GM12878 (cell line): ENCODE measurements around the gene TRRAP. TPM values are rescaled to one million over a fixed set of nuclear protein-coding genes. Genes with fewer than 3 reads are reported as not detected.

ENCODE experiments used
- ATAC-seq: fragments of 200-7000 bp; cut with Tn5 transposase; 3 replicates; pipeline ENCODE4 v1.9.1; 2020; ENCODE audit warnings: mild to moderate bottlenecking, moderate library complexity
- BruUV-seq: library from RNA; stranded (reverse); fragments of 400-500 nt; replicated peaks from 2 replicates; lab custom pipeline; 2021; lab: Mats Ljungman, UMichigan
- CTCF ChIA-PET: fragments of 300-600 bp; sonication (Branson Sonifier 250); formaldehyde crosslinking; extraction: SDS; loops from one replicate; lab custom pipeline; 2021; ENCODE audit warnings: inconsistent platforms; lab: Yijun Ruan, JAX
- POLR2A ChIA-PET: fragments of 350-600 bp; formaldehyde crosslinking; extraction: SDS; loops from one replicate; lab custom pipeline; 2021; ENCODE audit warnings: inconsistent platforms; lab: Charles Lee
- RAD21 ChIA-PET: fragments of 300-600 bp; sonication (Branson Sonifier 250); formaldehyde crosslinking; loops from one replicate; lab custom pipeline; 2023; ENCODE audit warnings: antibody characterized with exemption; ENCODE audit not compliant: unreplicated experiment; lab: Charles Lee
- SMC1A ChIA-PET: fragments of 300-600 bp; sonication (Branson Sonifier 250); formaldehyde crosslinking; loops from one replicate; lab custom pipeline; 2023; ENCODE audit not compliant: unreplicated experiment, uncharacterized antibody; lab: Charles Lee
- DNase-seq: peaks from one replicate; pipeline ENCODE4 v3.0.0-alpha.2; 2011; ENCODE audit warnings: low read depth, low spot score
- FAIRE-seq: peaks from 3 replicates; lab custom pipeline; 2011; peaks lifted over from hg19 to GRCh38; lab: Jason Lieb, UNC
- H2AFZ ChIP-seq: 2 replicates; pipeline ENCODE4 v1.6.0; 2011; ENCODE audit warnings: low read depth, low read length, control low read depth; ENCODE audit not compliant: control insufficient read depth
- H3K27ac ChIP-seq: 2 replicates; pipeline ENCODE4 v1.5.1; 2011; ENCODE audit warnings: control low read depth; ENCODE audit not compliant: control insufficient read depth, insufficient read depth
- H3K27me3 ChIP-seq, 2 experiments: replicated peaks in 1 of 2; 2 replicates each; pipeline versions ENCODE4 v1.6.0 to v1.6.1; 2011; ENCODE audit warnings: low read length in 1 of 2; ENCODE audit not compliant: control insufficient read depth in 2 of 2, insufficient read depth in 2 of 2
- H3K36me3 ChIP-seq, 2 experiments: 2 replicates each; pipeline ENCODE4 v1.5.1; 2011; ENCODE audit warnings: low read length in 1 of 2; ENCODE audit not compliant: control insufficient read depth in 2 of 2, insufficient read depth in 2 of 2
- H3K4me1 ChIP-seq: 2 replicates; pipeline ENCODE4 v1.6.1; 2011; ENCODE audit warnings: mild to moderate bottlenecking, low read length, moderate library complexity, mixed read lengths; ENCODE audit not compliant: control insufficient read depth, insufficient read depth
- H3K4me2 ChIP-seq: 2 replicates; pipeline ENCODE4 v1.6.0; 2011; ENCODE audit warnings: control low read depth; ENCODE audit not compliant: control insufficient read depth, insufficient read depth
- H3K4me3 ChIP-seq: fragments of 200-600 bp; sonication (generic); 2 replicates; pipeline ENCODE4 v1.5.1; 2016
- H3K79me2 ChIP-seq: 2 replicates; pipeline ENCODE4 v1.6.0; 2011; ENCODE audit warnings: low read length; ENCODE audit not compliant: control insufficient read depth, insufficient read depth
- H3K9ac ChIP-seq: 2 replicates; pipeline ENCODE4 v1.8.0; 2011; ENCODE audit warnings: low read length, control low read depth, mixed read lengths; ENCODE audit not compliant: control insufficient read depth, insufficient read depth
- H3K9me3 ChIP-seq: replicated peaks from 3 replicates; pipeline ENCODE4 v1.5.1; 2011; ENCODE audit warnings: mild to moderate bottlenecking, low read length; ENCODE audit not compliant: control insufficient read depth, insufficient read depth
- H4K20me1 ChIP-seq: 2 replicates; pipeline ENCODE4 v1.6.0; 2011; ENCODE audit not compliant: control insufficient read depth, insufficient read depth
- BCL3 ChIP-seq: IDR thresholded peaks from 2 replicates; pipeline ENCODE4 v1.6.1; 2011; ENCODE audit warnings: borderline replicate concordance, low read depth, mild to moderate bottlenecking, moderate library complexity, low read length; ENCODE audit not compliant: insufficient read depth, poor library complexity, severe bottlenecking
- EED ChIP-seq: sonication (generic); IDR thresholded peaks from 2 replicates; pipeline ENCODE4 v1.6.1; 2016; ENCODE audit warnings: antibody characterized with exemption, low read depth
- JUNB ChIP-seq: IDR thresholded peaks from 2 replicates; pipeline ENCODE4 v1.6.1; 2016; ENCODE audit warnings: antibody characterized with exemption, mild to moderate bottlenecking
- MEF2A ChIP-seq: IDR thresholded peaks from 2 replicates; pipeline ENCODE4 v1.6.1; 2011; ENCODE audit warnings: low read depth, mild to moderate bottlenecking, low read length, moderate library complexity; ENCODE audit not compliant: insufficient read depth
- MTA3 ChIP-seq: IDR thresholded peaks from 2 replicates; pipeline ENCODE4 v1.6.1; 2012; ENCODE audit warnings: low read length, inconsistent platforms, borderline replicate concordance
- REST ChIP-seq: IDR thresholded peaks from 2 replicates; pipeline ENCODE4 v1.6.1; 2012; ENCODE audit warnings: mild to moderate bottlenecking, low read depth, low read length
- SPI1 ChIP-seq: IDR thresholded peaks from 2 replicates; pipeline ENCODE4 v1.6.1; 2011; ENCODE audit warnings: low read depth, mild to moderate bottlenecking, low read length, moderate library complexity, borderline replicate concordance; ENCODE audit not compliant: insufficient read depth
- SREBF2 ChIP-seq: IDR thresholded peaks from 2 replicates; pipeline ENCODE4 v1.6.1; 2012; ENCODE audit warnings: mild to moderate bottlenecking, low read length
- SUZ12 ChIP-seq: fragments of 200-600 bp; sonication (generic); IDR thresholded peaks from one replicate; pipeline ENCODE4 v1.6.1; 2018; ENCODE audit warnings: antibody characterized with exemption, mild to moderate bottlenecking; ENCODE audit not compliant: unreplicated experiment
- YBX1 ChIP-seq: fragments of 450-650 bp; IDR thresholded peaks from 2 replicates; pipeline ENCODE4 v1.6.1; 2016; ENCODE audit warnings: antibody characterized with exemption
- ZNF217 ChIP-seq: fragments of 450-650 bp; IDR thresholded peaks from 2 replicates; pipeline ENCODE4 v1.6.1; 2017; ENCODE audit warnings: antibody characterized with exemption, mild to moderate bottlenecking
- WGBS: methylation state at CpG from one replicate; pipeline ENCODE4 v1.1.6; 2016; ENCODE audit warnings: low lambda C conversion rate; ENCODE audit not compliant: insufficient replicate concordance, insufficient coverage; ENCODE audit errors: missing lambda C conversion rate; 5-methylcytosine and 5-hydroxymethylcytosine counted together
- in situ Hi-C: fragments of 300-500 bp; cut with MboI; formaldehyde crosslinking; loops from 9 replicates; pipeline ENCODE4 v1.14.3; 2018; ENCODE audit warnings: mixed read lengths
- intact Hi-C: fragments of 100-400 bp; cut with micrococcal nuclease; formaldehyde crosslinking; loops from one replicate; pipeline ENCODE4 v1.14.2; 2022; ENCODE audit not compliant: unreplicated experiment
- polyA plus RNA-seq, 11 experiments: library from polyadenylated mRNA; depleted of rRNA in 4 of 11; unstranded in 6 of 11; stranded (reverse) in 5 of 11; fragments of >200 nt; fragmentation: Nextera tagmentation in 4 of 11; fragmentation: Illumina TruSeq in 1 of 11; extraction: Ambion mirVana in 4 of 11; extraction: Trizol in 1 of 11; gene quantifications; 1 replicate in 1 of 11; 2 replicates in 10 of 11; pipeline versions ENCODE4 v1.2.1 to v1.2.3, GENCODE V29; 2011 to 2016; ENCODE audit warnings: inconsistent platforms in 2 of 11, missing spikeins in 2 of 11, low read depth in 1 of 11
- total RNA-seq, 4 experiments: library from RNA; depleted of rRNA in 3 of 4; stranded (reverse); fragments of >200 nt in 3 of 4; fragmentation: Illumina TruSeq in 1 of 4; extraction: Trizol in 1 of 4; gene quantifications; 2 replicates each; pipeline versions ENCODE4 v1.2.1 to v1.2.3, GENCODE V29; 2013 to 2021
- TF ChIP-seq, protein P1 (sequence below): fragments of 450-650 bp; IDR thresholded peaks from 2 replicates; pipeline ENCODE4 v1.6.1; 2017; ENCODE audit warnings: mild to moderate bottlenecking, moderate library complexity
- TF ChIP-seq, protein P2 (sequence below): IDR thresholded peaks from 2 replicates; pipeline ENCODE4 v1.6.1; 2011; ENCODE audit warnings: low read depth, low read length, improper control_type of control experiment, borderline replicate concordance

The TRRAP gene
- total and polyA plus RNA-seq, 10 of the 15 experiments (the other 5 are each of a cell fraction or from before 2014, with no cell fraction given): 1.1 to 39.3 (median 8.5) TPM

DNA sequence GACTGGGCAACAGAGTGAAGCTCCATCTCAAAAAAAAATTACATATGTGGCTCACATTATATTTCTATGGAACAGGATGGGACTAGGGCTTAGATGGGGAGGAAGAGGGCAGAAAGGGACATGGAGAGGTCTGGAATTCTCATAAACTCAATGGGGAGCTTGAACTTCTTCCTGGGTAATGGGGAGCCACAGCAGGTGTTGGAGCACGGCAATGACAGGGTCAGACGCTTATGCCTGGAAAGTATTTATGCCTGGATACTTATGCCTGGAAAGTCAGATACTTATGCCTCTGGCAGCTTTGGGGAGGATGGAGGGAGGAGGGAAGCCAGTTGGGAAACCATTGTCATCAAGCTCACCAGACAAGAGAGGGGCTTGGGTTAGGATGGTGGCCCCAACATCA is 45.3 kb upstream of the TRRAP start (continued):
- TF ChIP-seq, protein P1, sequence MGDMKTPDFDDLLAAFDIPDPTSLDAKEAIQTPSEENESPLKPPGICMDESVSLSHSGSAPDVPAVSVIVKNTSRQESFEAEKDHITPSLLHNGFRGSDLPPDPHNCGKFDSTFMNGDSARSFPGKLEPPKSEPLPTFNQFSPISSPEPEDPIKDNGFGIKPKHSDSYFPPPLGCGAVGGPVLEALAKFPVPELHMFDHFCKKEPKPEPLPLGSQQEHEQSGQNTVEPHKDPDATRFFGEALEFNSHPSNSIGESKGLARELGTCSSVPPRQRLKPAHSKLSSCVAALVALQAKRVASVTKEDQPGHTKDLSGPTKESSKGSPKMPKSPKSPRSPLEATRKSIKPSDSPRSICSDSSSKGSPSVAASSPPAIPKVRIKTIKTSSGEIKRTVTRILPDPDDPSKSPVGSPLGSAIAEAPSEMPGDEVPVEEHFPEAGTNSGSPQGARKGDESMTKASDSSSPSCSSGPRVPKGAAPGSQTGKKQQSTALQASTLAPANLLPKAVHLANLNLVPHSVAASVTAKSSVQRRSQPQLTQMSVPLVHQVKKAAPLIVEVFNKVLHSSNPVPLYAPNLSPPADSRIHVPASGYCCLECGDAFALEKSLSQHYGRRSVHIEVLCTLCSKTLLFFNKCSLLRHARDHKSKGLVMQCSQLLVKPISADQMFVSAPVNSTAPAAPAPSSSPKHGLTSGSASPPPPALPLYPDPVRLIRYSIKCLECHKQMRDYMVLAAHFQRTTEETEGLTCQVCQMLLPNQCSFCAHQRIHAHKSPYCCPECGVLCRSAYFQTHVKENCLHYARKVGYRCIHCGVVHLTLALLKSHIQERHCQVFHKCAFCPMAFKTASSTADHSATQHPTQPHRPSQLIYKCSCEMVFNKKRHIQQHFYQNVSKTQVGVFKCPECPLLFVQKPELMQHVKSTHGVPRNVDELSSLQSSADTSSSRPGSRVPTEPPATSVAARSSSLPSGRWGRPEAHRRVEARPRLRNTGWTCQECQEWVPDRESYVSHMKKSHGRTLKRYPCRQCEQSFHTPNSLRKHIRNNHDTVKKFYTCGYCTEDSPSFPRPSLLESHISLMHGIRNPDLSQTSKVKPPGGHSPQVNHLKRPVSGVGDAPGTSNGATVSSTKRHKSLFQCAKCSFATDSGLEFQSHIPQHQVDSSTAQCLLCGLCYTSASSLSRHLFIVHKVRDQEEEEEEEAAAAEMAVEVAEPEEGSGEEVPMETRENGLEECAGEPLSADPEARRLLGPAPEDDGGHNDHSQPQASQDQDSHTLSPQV: no peak
- TF ChIP-seq YBX1: no peak
- no peak for TF ChIP-seq SREBF2

DNA sequence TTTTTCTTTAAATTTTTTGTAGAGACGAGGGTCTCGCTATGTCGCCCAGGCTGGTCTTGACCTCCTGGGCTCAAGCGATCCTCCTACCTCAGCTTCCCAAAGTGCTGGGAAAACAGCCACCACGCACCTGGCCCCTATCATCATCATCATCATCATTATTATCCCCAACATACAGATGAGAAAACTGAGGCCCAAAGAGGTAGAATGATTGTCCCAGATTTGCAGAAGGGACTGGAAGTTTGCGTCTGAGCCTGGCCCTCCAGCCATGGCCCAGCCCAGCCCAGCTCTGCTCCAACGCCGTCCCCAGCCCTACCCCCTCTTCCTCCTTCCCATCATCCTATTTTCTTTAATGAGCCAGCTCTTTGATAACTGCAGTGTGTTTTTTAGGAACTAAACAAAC is 43.4 kb upstream of the TRRAP start:
- Histone ChIP-seq H3K27ac (no peak overlapping the region), H3K9me3 (no peaks in the 10 kb centered on the region), H3K36me3 (no peaks in the 10 kb centered on the region), H4K20me1 (no peaks in the 10 kb centered on the region), H2AFZ (no peak overlapping the region), H3K4me1 (no peaks in the 10 kb centered on the region; the same call in 1 of the 2 replicates), H3K9ac (no peak overlapping the region), H3K4me3 (no peak overlapping the region), H3K4me2 (no peak overlapping the region), H3K27me3 (no peaks in the 10 kb centered on the region), H3K79me2 (no peaks in the 10 kb centered on the region)
- ATAC-seq (no peak), DNase-seq (no peak), FAIRE-seq (no peak)
- BruUV-seq: no TSS peak
- in situ Hi-C loops: no loop called here
- ChIA-PET CTCF (interaction anchor here (0.6 to 1.2 kb wide), 5 partner anchors 59 to 843 kb away, joined by 3 to 8 read pairs (median 4); no protein-coding TSS in a partner anchor), SMC1A (interaction anchor here (1.0 to 1.4 kb wide), 4 partner anchors 64 to 99 kb away, joined by 3 to 5 read pairs (median 4); no protein-coding TSS in a partner anchor), RAD21 (no interaction called here), POLR2A (no interaction called here)
- WGBS: 45% methylated on average over 8 of the region's 8 CpGs
- intact Hi-C loops: no loop called here
- TF ChIP-seq JUNB (no peak), MTA3 (no peak), EED (no peak), REST (no peak), SPI1 (no peak), MEF2A (no peak), BCL3 (no peak), SUZ12 (no peak), ZNF217 (no peak)
- TF ChIP-seq, protein P2, sequence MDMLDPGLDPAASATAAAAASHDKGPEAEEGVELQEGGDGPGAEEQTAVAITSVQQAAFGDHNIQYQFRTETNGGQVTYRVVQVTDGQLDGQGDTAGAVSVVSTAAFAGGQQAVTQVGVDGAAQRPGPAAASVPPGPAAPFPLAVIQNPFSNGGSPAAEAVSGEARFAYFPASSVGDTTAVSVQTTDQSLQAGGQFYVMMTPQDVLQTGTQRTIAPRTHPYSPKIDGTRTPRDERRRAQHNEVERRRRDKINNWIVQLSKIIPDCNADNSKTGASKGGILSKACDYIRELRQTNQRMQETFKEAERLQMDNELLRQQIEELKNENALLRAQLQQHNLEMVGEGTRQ: no peak
